Liver (tissue), 9 donors: ENCODE measurements around the gene MCFD2. TPM values are rescaled to one million over a fixed set of nuclear protein-coding genes. Genes with fewer than 3 reads are reported as not detected.

Experiments used
- DNase-seq: peaks from one replicate; pipeline ENCODE4 v3.0.0-alpha.2; 2017; ENCODE audit warnings: low spot score
- H3K27ac ChIP-seq, 2 donors: one replicate each; pipeline ENCODE4 v1.7.0; 2013; ENCODE audit warnings: inconsistent platforms in 2 of 2, low read length in 2 of 2, control low read depth in 1 of 2, low read depth in 1 of 2, mild to moderate bottlenecking in 1 of 2
- H3K27me3 ChIP-seq, 4 donors: one replicate each; pipeline versions ENCODE4 v1.6.1 to v1.7.0; 2013; ENCODE audit warnings: low read length in 3 of 4, inconsistent platforms in 1 of 4, mild to moderate bottlenecking in 1 of 4, moderate library complexity in 1 of 4; ENCODE audit not compliant: control insufficient read depth in 4 of 4, insufficient read depth in 4 of 4
- H3K36me3 ChIP-seq, 4 donors: one replicate each; pipeline versions ENCODE4 v1.6.1 to v1.7.0; 2013; ENCODE audit warnings: low read length in 3 of 4, mild to moderate bottlenecking in 3 of 4, low read depth in 1 of 4, moderate library complexity in 1 of 4; ENCODE audit not compliant: control insufficient read depth in 4 of 4, insufficient read depth in 3 of 4
- H3K4me1 ChIP-seq, 4 donors: one replicate each; pipeline versions ENCODE4 v1.6.1 to v1.7.0; 2013; ENCODE audit warnings: low read length in 3 of 4, mild to moderate bottlenecking in 3 of 4, moderate library complexity in 1 of 4; ENCODE audit not compliant: control insufficient read depth in 4 of 4, insufficient read depth in 4 of 4
- H3K4me3 ChIP-seq, 3 donors: one replicate each; pipeline versions ENCODE4 v1.6.1 to v1.7.0; 2013; ENCODE audit warnings: low read length in 3 of 3, control low read depth in 1 of 3, low read depth in 1 of 3, mild to moderate bottlenecking in 1 of 3
- H3K9ac ChIP-seq, 2 donors: one replicate each; pipeline ENCODE4 v1.7.0; 2013; ENCODE audit warnings: low read length in 2 of 2, mild to moderate bottlenecking in 2 of 2, moderate library complexity in 2 of 2, control low read depth in 1 of 2, low read depth in 1 of 2
- H3K9me3 ChIP-seq, 4 donors: one replicate each; pipeline versions ENCODE4 v1.6.1 to v1.7.0; 2013; ENCODE audit warnings: low read length in 3 of 4; ENCODE audit not compliant: control insufficient read depth in 4 of 4
- ATF3 ChIP-seq: IDR thresholded peaks from 2 replicates; pipeline ENCODE4 v1.6.1; 2016; ENCODE audit warnings: antibody characterized with exemption
- CTCF ChIP-seq: fragments of 150-350 bp; IDR thresholded peaks from 2 replicates; pipeline ENCODE4 v1.5.1; 2017; ENCODE audit warnings: improper control_type of control experiment, low read depth, low read length; ENCODE audit not compliant: missing input control
- EGR1 ChIP-seq, 2 donors: IDR thresholded peaks; 2 replicates each; pipeline ENCODE4 v1.6.1; 2016 to 2018; ENCODE audit warnings: antibody characterized with exemption in 2 of 2, low read depth in 2 of 2
- FOXA1 ChIP-seq: IDR thresholded peaks from 2 replicates; pipeline ENCODE4 v1.6.1; 2016; ENCODE audit warnings: antibody characterized with exemption
- FOXA2 ChIP-seq: IDR thresholded peaks from 2 replicates; pipeline ENCODE4 v1.6.1; 2016; ENCODE audit warnings: antibody characterized with exemption
- HNF4A ChIP-seq, 2 donors: conservative IDR thresholded peaks; 2 replicates each; pipeline ENCODE4 v1.6.1; 2016; ENCODE audit warnings: antibody characterized with exemption in 2 of 2, mild to moderate bottlenecking in 2 of 2
- HNF4G ChIP-seq: IDR thresholded peaks from 2 replicates; pipeline ENCODE4 v1.6.1; 2016; ENCODE audit warnings: antibody characterized with exemption
- JUND ChIP-seq, 2 donors: IDR thresholded peaks; 2 replicates each; pipeline ENCODE4 v1.6.1; 2016; ENCODE audit warnings: antibody characterized with exemption in 2 of 2
- MAX ChIP-seq: IDR thresholded peaks from 2 replicates; pipeline ENCODE4 v1.6.1; 2016; ENCODE audit warnings: antibody characterized with exemption
- RAD21 ChIP-seq, 2 donors: IDR thresholded peaks; 2 replicates each; pipeline ENCODE4 v1.6.1; 2016; ENCODE audit warnings: antibody characterized with exemption in 2 of 2, mild to moderate bottlenecking in 2 of 2
- RXRA ChIP-seq, 2 donors: IDR thresholded peaks; 2 replicates each; pipeline ENCODE4 v1.6.1; 2017 to 2018; ENCODE audit warnings: antibody characterized with exemption in 2 of 2, mild to moderate bottlenecking in 1 of 2
- SP1 ChIP-seq: IDR thresholded peaks from 2 replicates; pipeline ENCODE4 v1.6.1; 2018; ENCODE audit warnings: antibody characterized with exemption, mild to moderate bottlenecking
- YY1 ChIP-seq: IDR thresholded peaks from 2 replicates; pipeline ENCODE4 v1.6.1; 2016; ENCODE audit warnings: antibody characterized with exemption, mild to moderate bottlenecking
- ZBTB33 ChIP-seq: IDR thresholded peaks from 2 replicates; pipeline ENCODE4 v1.6.1; 2016; ENCODE audit warnings: antibody characterized with exemption
- WGBS: extraction: QIAGEN DNeasy Blood & Tissue Kit; methylation state at CpG from one replicate; pipeline ENCODE4 v1.1.7; 2013; 5-methylcytosine and 5-hydroxymethylcytosine counted together
- polyA plus RNA-seq, 2 donors: library from polyadenylated mRNA; stranded (reverse) in 1 of 2; unstranded in 1 of 2; fragments of 200-250 nt in 1 of 2; fragments of >200 nt in 1 of 2; fragmentation: Nextera tagmentation in 1 of 2; extraction: Ambion mirVana in 1 of 2; gene quantifications; one replicate each; pipeline versions ENCODE4 v1.2.1 to v1.2.3, GENCODE V29; 2013 to 2015
- total RNA-seq, 2 donors: library from RNA; depleted of rRNA; stranded (reverse); fragments of >200 nt; gene quantifications; one replicate each; pipeline ENCODE4 v1.2.3, GENCODE V29; 2014
- donor health status: healthy.
- donor health status: healthy.
- donor health status: healthy.
- donor health status: healthy.
- donor health status: healthy.

MCFD2 gene
- total and polyA plus RNA-seq, 4 donors, result 81.8 to 148 (median 129) TPM

GRCh38 chr2:46924608-46925007, 9.0 kb upstream of the MCFD2 start:
- 96% methylated on average over 5 of the region's 5 CpGs for WGBS
- no peak for TF ChIP-seq SP1
- Histone ChIP-seq H3K4me1 (no peaks in the 10 kb centered on the region), H3K27me3 (no peaks in the 10 kb centered on the region), H3K27ac (no peak overlapping the region), H3K4me3 (no peak overlapping the region), H3K36me3 (no peaks in the 10 kb centered on the region), H3K9ac (no peak overlapping the region), H3K9me3 (no peaks in the 10 kb centered on the region)
- no peak for DNase-seq

GRCh38 chr2:46924038-46924437, 8.4 kb upstream of the MCFD2 start:
- no peak overlapping the region for H3K4me3 ChIP-seq
- H3K9me3 ChIP-seq, result no peaks in the 10 kb centered on the region
- no peak overlapping the region for H3K9ac ChIP-seq
- WGBS, result 97% methylated on average over 2 of the region's 2 CpGs
- no peaks in the 10 kb centered on the region for H3K4me1 ChIP-seq
- H3K36me3 ChIP-seq, result no peaks in the 10 kb centered on the region
- TF ChIP-seq HNF4A (conservative IDR thresholded peaks at IDR 0.05) (no peak), FOXA2 (no peak), RXRA (IDR thresholded peaks at IDR 0.05) (no peak), ATF3 (no peak), RAD21 (IDR thresholded peaks at IDR 0.05) (no peak), JUND (IDR thresholded peaks at IDR 0.05) (no peak), HNF4G (no peak), EGR1 (IDR thresholded peaks at IDR 0.05; ENCODE audit: low read depth in 2 of 2) (no peak), CTCF (no peak), MAX (no peak), FOXA1 (no peak), YY1 (no peak)
- no peak overlapping the region for H3K27ac ChIP-seq
- no peak for DNase-seq
- H3K27me3 ChIP-seq, result no peaks in the 10 kb centered on the region

GRCh38 chr2:46923041-46923528, 7.5 kb upstream of the MCFD2 start:
- no peaks in the 10 kb centered on the region for H3K27me3 ChIP-seq
- H3K9ac ChIP-seq, result no peak overlapping the region
- TF ChIP-seq CTCF, result no peak
- TF ChIP-seq ZBTB33, result no peak
- TF ChIP-seq FOXA1, result no peak
- no peak for DNase-seq
- no peak overlapping the region for H3K4me3 ChIP-seq
- no peak overlapping the region for H3K27ac ChIP-seq
- H3K4me1 ChIP-seq, result no peaks in the 10 kb centered on the region
- H3K36me3 ChIP-seq, result no peaks in the 10 kb centered on the region
- no peaks in the 10 kb centered on the region for H3K9me3 ChIP-seq
